Heart left ventricle (tissue), 16 donors: Measurements from ENCODE around the gene SLC6A4. TPM values are rescaled to one million over a fixed set of nuclear protein-coding genes. Genes with fewer than 3 reads are reported as not detected.
"Not testable (repeated sequence)": the region's sequence is repeated elsewhere in the genome, so short reads cannot be mapped to it uniquely, and the experiment has no call there.

Experiments used
- ATAC-seq, 4 donors: fragments of 200-7000 bp; cut with Tn5 transposase; one replicate each; pipeline ENCODE4 v1.9.1; 2020 to 2022; ENCODE audit warnings: moderate library complexity in 4 of 4, mild to moderate bottlenecking in 3 of 4, moderate number of reproducible peaks in 1 of 4
- DNase-seq, 5 donors: peaks; one replicate each; pipeline ENCODE4 v3.0.0-alpha.2; 2020
- H3K27ac ChIP-seq, 12 donors: fragments of 200-600 bp; sonication (generic) in 4 of 12; one replicate each; pipeline versions ENCODE4 v1.5.0 to v1.8.0; 2016 to 2022; ENCODE audit warnings: mild to moderate bottlenecking in 2 of 12
- H3K27me3 ChIP-seq, 9 donors: fragments of 200-600 bp; sonication (generic) in 2 of 9; one replicate each; pipeline versions ENCODE4 v1.5.1 to v1.8.0; 2016 to 2022; ENCODE audit warnings: mild to moderate bottlenecking in 3 of 9
- H3K36me3 ChIP-seq, 9 donors: fragments of 200-600 bp; sonication (generic) in 2 of 9; one replicate each; pipeline versions ENCODE4 v1.5.0 to v1.8.0; 2018 to 2022; ENCODE audit warnings: mild to moderate bottlenecking in 2 of 9
- H3K4me1 ChIP-seq, 12 donors: fragments of 200-600 bp; sonication (generic) in 4 of 12; one replicate each; pipeline versions ENCODE4 v1.5.0 to v1.8.0; 2016 to 2022; ENCODE audit warnings: mild to moderate bottlenecking in 3 of 12
- H3K4me3 ChIP-seq, 12 donors: fragments of 200-600 bp; sonication (generic) in 4 of 12; one replicate each; pipeline versions ENCODE4 v1.5.0 to v1.8.0; 2017 to 2022; ENCODE audit warnings: mild to moderate bottlenecking in 9 of 12, moderate library complexity in 4 of 12
- H3K9me3 ChIP-seq, 12 donors: fragments of 200-600 bp; sonication (generic) in 4 of 12; one replicate each; pipeline versions ENCODE4 v1.5.0 to v1.8.0; 2016 to 2022; ENCODE audit warnings: mild to moderate bottlenecking in 1 of 12
- POLR2A ChIP-seq, 2 donors: fragments of 450-650 bp; IDR thresholded peaks; one replicate each; pipeline ENCODE4 v1.6.1; 2017; ENCODE audit warnings: antibody characterized with exemption in 2 of 2, mild to moderate bottlenecking in 2 of 2, moderate library complexity in 2 of 2
- WGBS, 4 donors: extraction: QIAGEN DNeasy Blood & Tissue Kit in 2 of 4; methylation state at CpG; one replicate each; pipeline versions ENCODE4 v1.1.5 to v1.1.7; 2013 to 2018; 5-methylcytosine and 5-hydroxymethylcytosine counted together
- intact Hi-C, 10 donors: fragments of 100-400 bp; cut with DNase I; formaldehyde crosslinking; loops; one replicate each; pipeline versions ENCODE4 v1.11.1 to v1.14.2; 2022
- polyA plus RNA-seq, 2 donors: library from polyadenylated mRNA; stranded (reverse); fragments of 200-250 nt; gene quantifications; one replicate each; pipeline ENCODE4 v1.2.3, GENCODE V29; 2013
- total RNA-seq, 9 donors: library from RNA; depleted of rRNA in 2 of 9; stranded (reverse); fragments of >200 nt in 2 of 9; fragmentation: NEBNext Ultra II Directional in 3 of 9; extraction: Animal tissue kit (Norgen Biotek cat#: 25700) in 3 of 9; gene quantifications; one replicate each; pipeline versions ENCODE4 v1.1.0 to v1.2.4, GENCODE V29; 2016 to 2023
- TF ChIP-seq, protein P1 (sequence below), 12 donors: fragments of 200-600 bp; sonication (generic) in 4 of 12; IDR thresholded peaks; one replicate each; pipeline versions ENCODE4 v1.5.0 to v1.8.0; 2018 to 2022; ENCODE audit warnings: antibody characterized with exemption in 12 of 12, mild to moderate bottlenecking in 5 of 12
- donor health status: ischemic (EF 13 %, LVEDD 7.1; RV severe dilation, severe dysfunction).
- donor health status: healthy with polysubstance abuse.
- donor health status: DM: no; HTN: yes; CAD: no.
- donor health status: DM: no; HTN: no; CAD: no.
- donor health status: ischemic (EF 25% LVEDD 6.9; RV normal size, moderate dysfunction).
- donor health status: ischemic (EF 25% LVEDD 5.7; RV mildly dilated, moderate dysfunction).
- donor health status: healthy.
- donor health status: DM: yes; HTN: yes; CAD: no.
- donor health status: ischemic (EF 35%, LVEDD 5.7; RV mildly dilated, moderate dysfunction).
- donor health status: nonischemic (EF 11% LVEDD 7.7; RV severe dilation, severe dysfunction).
- donor health status: DM: yes; HTN: yes; CAD: no.
- donor health status: PGD.
- donor health status: ischemic (EF 29% LVEDD 5.4; RV normal size, mild dysfunction).
- donor health status: nonischemic (EF 23%, LVEDD 6.1; RV moderate dilation, normal function).

Gene SLC6A4
- total and polyA plus RNA-seq, 11 donors: 0.04 to 1.8 (median 0.17) TPM; not detected in 4

DNA sequence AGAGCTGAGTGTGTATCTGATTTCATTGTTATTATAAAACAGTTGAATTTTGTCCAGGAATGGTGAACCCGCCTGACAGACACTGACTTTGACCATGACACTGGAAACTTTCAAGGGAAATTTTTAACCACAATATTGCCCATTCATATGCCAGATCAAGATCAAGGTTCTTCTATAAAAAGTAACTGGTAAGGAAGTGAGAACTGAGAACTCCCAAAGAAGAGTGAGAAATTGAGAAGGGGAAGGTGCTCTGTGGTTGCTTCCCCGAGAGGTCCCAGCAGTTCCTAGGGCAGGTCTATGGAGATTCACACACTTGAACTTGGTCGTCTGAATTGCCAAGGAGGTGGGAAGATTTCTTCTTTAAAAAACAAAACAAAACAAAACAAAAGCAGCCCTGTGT is 27.3 kb downstream of the SLC6A4 start:
- WGBS, 4 donors: 73 to 78% (median 77%) methylated on average over 3 of the region's 3 CpGs
- intact Hi-C loops: no loop called here
- Histone ChIP-seq H3K27me3 (peaks cover 0 to 6% (median 0%) of the 10 kb centered on the region in 9 donors), H3K4me1 (no peaks in the 10 kb centered on the region), H3K4me3 (no peak overlapping the region), H3K9me3 (no peaks in the 10 kb centered on the region), H3K36me3 (no peaks in the 10 kb centered on the region), H3K27ac (no peak overlapping the region)
- no peak for ATAC-seq
- no peak for DNase-seq
- TF ChIP-seq POLR2A (IDR thresholded peaks at IDR 0.05): no peak
- TF ChIP-seq, protein P1, sequence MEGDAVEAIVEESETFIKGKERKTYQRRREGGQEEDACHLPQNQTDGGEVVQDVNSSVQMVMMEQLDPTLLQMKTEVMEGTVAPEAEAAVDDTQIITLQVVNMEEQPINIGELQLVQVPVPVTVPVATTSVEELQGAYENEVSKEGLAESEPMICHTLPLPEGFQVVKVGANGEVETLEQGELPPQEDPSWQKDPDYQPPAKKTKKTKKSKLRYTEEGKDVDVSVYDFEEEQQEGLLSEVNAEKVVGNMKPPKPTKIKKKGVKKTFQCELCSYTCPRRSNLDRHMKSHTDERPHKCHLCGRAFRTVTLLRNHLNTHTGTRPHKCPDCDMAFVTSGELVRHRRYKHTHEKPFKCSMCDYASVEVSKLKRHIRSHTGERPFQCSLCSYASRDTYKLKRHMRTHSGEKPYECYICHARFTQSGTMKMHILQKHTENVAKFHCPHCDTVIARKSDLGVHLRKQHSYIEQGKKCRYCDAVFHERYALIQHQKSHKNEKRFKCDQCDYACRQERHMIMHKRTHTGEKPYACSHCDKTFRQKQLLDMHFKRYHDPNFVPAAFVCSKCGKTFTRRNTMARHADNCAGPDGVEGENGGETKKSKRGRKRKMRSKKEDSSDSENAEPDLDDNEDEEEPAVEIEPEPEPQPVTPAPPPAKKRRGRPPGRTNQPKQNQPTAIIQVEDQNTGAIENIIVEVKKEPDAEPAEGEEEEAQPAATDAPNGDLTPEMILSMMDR (IDR thresholded peaks at IDR 0.05): no peak

DNA sequence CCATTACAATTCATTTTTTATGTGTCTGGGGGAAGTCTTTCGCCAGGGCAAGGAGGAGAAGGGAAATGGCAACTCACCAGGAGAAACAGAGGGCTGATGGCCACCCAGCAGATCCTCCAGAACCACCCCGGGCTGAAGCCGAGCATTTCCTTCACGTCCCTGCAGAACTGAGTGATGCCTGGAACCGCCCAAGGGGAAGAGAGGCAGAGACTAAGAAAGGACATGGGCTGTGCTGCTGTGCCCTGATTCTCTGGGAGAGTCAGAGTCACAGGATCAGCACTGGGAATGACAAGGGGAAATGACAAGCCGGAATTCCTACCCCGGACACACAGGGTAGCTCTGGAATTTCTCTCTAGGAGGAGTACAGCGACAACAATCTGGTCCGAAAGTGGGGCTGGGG is 27.8 kb downstream of the SLC6A4 start:
- TF ChIP-seq POLR2A (IDR thresholded peaks at IDR 0.05): no peak
- TF ChIP-seq, protein P1 (IDR thresholded peaks at IDR 0.05): no peak
- intact Hi-C loops: no loop called here
- DNase-seq: no peak
- Histone ChIP-seq H3K4me1 (no peaks in the 10 kb centered on the region), H3K27ac (no peak overlapping the region), H3K4me3 (no peak overlapping the region), H3K27me3 (peaks cover 0 to 6% (median 0%) of the 10 kb centered on the region in 9 donors), H3K9me3 (no peaks in the 10 kb centered on the region), H3K36me3 (no peaks in the 10 kb centered on the region)
- no peak for ATAC-seq
- 55 to 65% (median 56%) methylated on average over 9 of the region's 9 CpGs for WGBS, 4 donors

DNA sequence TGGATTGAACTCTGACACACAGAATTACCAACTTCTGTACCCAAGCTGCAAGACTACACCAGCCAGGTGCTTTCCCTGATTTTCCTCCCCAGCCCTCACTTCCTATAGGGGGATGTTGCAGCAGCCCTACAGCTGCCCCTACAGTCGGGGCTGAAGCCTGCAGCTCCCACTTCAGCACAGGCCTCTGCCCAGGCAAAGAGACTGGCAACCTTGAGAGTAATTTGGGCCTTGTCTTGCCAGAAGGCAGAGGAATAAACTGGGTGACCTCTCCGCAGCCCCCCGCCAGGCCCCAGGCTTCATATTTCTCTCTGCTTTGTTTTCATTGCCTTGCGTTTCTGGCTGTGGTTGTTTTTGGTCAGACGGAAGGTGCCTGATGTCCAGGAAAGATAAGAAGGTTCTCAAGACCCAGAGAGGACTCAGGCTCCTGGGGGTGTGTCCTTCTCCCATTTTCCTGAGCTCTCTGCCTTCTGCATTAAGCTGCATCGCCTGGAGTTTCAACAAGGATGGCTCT is 32.0 kb downstream of the SLC6A4 start:
- TF ChIP-seq, protein P1 (IDR thresholded peaks at IDR 0.05): no peak
- TF ChIP-seq POLR2A (IDR thresholded peaks at IDR 0.05): no peak
- intact Hi-C loops: no loop called here
- DNase-seq (no peak), ATAC-seq (no peak)
- peaks cover 0 to 6% (median 0%) of the 10 kb centered on the region in 9 donors for H3K27me3 ChIP-seq
- H3K4me3 ChIP-seq: no peak overlapping the region
- H3K27ac ChIP-seq: no peak overlapping the region
- no peaks in the 10 kb centered on the region for H3K9me3 ChIP-seq
- H3K4me1 ChIP-seq: no peaks in the 10 kb centered on the region
- 73 to 84% (median 78%) methylated on average over 6 of the region's 6 CpGs for WGBS, 4 donors
- H3K36me3 ChIP-seq: no peaks in the 10 kb centered on the region

DNA sequence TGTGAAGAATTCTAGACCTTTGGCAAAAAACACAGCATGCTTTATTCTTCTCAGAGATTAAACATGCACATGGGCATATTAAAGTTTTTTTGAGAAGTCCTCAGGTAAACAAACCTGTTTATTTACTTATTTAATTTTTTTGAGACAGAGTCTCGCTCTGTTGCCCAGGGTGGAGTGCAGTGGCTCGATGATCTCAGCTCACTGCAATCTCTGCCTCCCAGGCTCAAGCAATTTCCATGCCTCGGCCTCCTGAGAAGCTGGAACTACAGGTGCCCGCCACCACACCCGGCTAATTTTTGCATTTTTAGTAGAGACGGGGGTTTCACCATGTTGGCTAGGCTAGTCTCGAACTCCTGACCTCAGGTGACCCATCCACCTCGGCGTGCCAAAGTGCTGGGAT is 34.8 kb downstream of the SLC6A4 start:
- H3K4me3 ChIP-seq, H3K27ac ChIP-seq, intact Hi-C loops, H3K9me3 ChIP-seq, H3K27me3 ChIP-seq, DNase-seq, H3K36me3 ChIP-seq, ATAC-seq, H3K4me1 ChIP-seq: not testable (repeated sequence)
- WGBS, 4 donors: 83 to 93% (median 88%) methylated on average over 8 to 9 of the region's 9 CpGs

DNA sequence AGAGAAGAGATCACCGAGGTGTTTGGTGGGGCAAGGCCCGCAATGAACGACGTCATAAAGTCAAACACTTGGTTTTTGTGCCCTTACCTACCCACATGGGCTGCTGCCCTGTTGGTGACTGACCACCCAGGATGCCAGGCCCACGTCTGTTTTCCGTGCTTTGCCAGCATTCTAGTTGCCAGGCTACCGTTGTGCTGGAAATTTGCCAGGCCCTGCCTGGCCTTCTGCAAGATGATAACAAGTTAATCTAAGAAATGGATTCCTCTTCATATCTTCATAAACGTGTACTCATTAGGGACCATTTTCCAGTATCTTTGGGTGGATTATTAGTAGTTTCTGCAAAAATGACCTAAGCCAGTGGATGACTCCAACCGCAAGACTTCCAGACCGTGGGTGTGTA is 35.4 kb downstream of the SLC6A4 start:
- ATAC-seq (no peak), DNase-seq (no peak)
- intact Hi-C loops: no loop called here
- no peak overlapping the region for H3K4me3 ChIP-seq
- no peak overlapping the region for H3K27ac ChIP-seq
- WGBS, 4 donors: 64 to 74% (median 71%) methylated on average over 10 of the region's 10 CpGs
- no peak for TF ChIP-seq POLR2A (IDR thresholded peaks at IDR 0.05)
- TF ChIP-seq, protein P1 (IDR thresholded peaks at IDR 0.05): no peak
- H3K36me3 ChIP-seq: no peaks in the 10 kb centered on the region
- H3K4me1 ChIP-seq: no peaks in the 10 kb centered on the region
- no peaks in the 10 kb centered on the region for H3K9me3 ChIP-seq
- no peaks in the 10 kb centered on the region for H3K27me3 ChIP-seq
